GM18508 (cell line): Measurements from ENCODE around the gene CMA1.
"Not testable (repeated sequence)": the region's sequence is repeated elsewhere in the genome, so short reads cannot be mapped to it uniquely, and the experiment has no call there.

Experiments
- ATAC-seq: cut with Tn5 transposase; IDR thresholded peaks from one replicate; pipeline ENCODE4 v1.9.1; 2021; ENCODE audit warnings: moderate number of reproducible peaks; ENCODE audit not compliant: insufficient read depth, unreplicated experiment

Gene CMA1

GRCh38 chr14:24508155-24508840 is at the start of gene CMA1:
Gene CMA1 (minus strand): TSS chr14:24508265. CDS start chr14:24508235, 30 bp downstream.
- peak; percentile 76 for ATAC-seq

DNA sequence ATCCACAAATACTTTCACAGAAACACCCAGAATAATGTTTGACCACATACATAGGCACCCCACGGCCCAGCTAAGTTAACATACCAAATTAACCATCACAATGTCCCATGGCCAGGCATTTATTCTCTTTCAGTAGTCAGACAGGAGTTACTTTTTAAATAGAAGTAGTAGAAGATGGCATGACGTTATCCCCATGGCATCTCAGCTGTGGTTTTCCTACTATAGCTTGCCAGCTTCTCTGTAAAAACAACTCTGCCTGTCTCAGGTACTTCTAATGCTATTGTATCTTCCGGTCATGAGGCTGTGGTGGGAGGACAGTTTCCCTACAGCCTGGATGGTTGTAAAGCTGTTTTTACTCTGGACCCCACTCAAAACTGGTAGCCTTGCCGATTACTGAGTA is 48.7 kb upstream of the CMA1 start:
- no peak for ATAC-seq

DNA sequence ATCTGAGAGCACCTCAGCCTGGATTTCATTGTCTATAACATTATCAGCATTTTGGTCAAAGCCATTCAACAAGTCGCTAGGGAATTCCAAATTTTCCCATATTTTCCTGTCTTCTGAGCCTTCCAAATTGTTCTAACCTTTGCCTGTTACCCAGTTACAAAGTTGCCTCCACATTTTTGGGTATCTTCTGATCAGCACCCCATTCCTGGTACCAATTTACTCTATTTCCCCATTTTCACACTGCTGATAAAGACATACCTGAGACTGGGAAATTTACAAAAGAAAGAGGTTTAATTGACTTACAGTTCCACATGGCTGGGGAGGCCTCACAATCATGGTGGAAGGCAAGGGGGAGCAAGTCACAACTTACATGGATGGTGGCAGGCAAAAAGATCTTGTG is 41.0 kb upstream of the CMA1 start:
- ATAC-seq, result not testable (repeated sequence)

- no peak for ATAC-seq
These were observed 34.4 kb upstream of the CMA1 start for GRCh38 chr14:24542346-24542936.

- ATAC-seq, result no peak
These were observed 27.7 kb upstream of the CMA1 start for GRCh38 chr14:24535737-24536136.

- no peak for ATAC-seq
These were observed 26.2 kb upstream of the CMA1 start for GRCh38 chr14:24534286-24534685.

DNA sequence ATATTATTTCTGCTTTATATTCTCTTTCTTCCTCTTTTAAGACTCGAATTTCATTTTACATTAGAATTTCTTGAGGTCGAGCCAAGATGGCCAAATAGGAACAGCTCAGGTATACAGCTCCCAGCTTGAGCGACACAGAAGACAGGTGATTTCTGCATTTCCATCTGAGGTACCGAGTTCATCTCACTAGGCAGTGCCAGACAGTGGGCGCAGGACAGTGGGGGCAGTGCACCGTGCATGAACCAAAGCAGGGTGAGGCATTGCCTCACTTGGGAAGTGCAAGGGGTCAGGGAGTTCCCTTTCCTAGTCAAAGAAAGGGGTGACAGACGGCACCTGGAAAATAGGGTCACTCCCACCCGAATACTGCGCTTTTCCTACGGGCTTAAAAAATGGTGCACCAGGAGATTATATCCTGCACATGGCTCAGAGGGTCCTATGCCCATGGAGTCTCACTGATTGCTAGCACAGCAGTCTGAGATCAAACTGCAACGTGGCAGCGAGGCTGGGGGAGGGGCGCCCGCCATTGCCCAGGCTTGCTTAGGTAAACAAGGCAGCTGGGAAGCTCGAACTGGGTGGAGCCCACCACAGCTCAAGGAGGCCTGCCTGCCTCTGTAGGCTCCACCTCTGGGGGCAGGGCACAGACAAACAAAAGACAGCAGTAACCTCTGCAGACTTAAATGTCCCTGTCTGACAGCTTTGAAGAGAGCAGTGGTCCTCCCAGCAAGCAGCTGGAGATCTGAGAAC is 18.0 kb upstream of the CMA1 start:
- not testable (repeated sequence) for ATAC-seq

GRCh38 chr14:24518851-24519250 is 10.8 kb upstream of the CMA1 start:
- no peak for ATAC-seq

GRCh38 chr14:24514209-24514608 is 6.1 kb upstream of the CMA1 start:
- no peak for ATAC-seq

DNA sequence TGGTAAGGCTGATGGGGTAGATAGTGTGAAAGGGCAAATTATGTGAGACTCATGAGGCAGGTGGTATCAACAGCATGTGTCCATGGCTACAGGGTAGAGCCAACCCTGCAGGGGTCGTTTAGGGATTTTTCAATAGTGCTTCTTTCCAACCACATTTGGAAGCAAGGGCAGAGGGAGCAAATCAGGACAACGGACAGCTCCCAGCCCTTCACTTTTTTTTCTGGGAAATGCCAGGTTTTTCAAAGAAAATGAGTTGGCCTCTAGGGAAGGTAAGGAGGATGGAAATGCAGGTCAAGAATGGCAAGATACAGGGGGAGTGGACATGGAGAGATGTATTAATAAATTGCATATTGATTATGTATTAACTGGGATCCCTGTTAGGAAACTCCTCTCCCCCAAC is 4.9 kb upstream of the CMA1 start:
- no peak for ATAC-seq

- ATAC-seq, result no peak
These were observed 1.6 kb downstream of the CMA1 start for GRCh38 chr14:24506443-24506842.

DNA sequence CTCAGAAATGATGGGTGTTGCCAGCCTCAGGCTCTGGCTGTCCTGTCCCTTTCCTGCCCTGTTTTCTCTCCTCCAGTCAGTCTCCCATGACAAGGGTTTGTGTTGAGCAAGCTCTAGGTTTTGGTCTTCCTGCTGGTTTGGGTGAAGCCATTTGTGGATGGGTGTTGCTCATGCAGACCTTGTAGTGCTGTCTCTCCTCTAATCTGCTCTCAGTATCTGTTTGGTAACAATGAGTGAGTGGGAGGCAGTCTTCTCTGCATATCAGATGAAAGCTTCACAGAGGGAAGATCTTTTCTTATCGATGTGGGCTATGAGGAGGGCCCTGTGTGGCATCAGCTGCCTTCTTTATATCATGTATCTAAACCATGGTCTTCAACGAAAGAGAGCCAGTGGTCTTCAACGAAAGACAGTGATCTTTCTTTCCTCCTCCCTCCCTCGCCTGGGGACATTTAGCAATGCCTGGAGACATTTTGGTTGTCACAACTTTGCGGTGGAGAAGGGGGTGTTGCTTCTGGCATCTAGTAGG is 3.6 kb downstream of the CMA1 start:
- ATAC-seq, result no peak

DNA sequence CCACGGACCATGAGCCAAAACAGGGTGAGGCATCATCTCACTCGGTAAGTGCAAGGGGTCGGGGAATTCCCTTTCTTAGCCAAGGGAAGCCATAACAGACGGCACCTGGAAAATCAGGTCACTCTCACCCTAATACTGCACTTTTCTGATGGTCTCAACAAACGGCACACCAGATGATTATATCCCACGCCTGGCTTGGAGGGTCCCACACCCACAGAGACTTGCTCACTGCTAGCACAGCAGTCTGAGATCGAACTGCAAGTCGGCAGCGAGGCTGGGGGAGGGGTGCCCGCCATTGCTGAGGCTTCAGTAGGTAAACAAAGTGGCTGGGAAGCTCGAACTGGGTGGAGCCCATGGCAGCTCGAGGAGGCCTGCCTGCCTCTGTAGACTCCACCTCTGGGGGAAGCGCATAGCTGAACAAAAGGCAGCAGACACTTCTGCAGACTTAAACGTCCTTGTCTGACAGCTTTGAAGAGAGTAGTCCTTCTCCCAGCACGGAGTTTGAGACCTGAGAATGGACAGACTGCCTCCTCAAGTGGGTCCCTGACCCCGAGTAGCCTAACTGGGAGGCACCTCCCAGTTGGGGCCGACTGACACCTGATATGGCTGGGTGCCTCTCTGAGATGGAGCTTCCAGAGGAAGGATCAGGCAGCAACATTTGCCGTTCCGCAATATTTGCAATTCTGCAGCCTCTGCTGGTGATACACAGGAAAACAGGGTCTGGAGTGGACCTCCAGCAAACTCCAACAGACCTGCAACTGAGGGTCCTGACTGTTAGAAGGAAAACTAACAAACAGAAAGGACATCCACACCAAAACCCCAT is 16.3 kb downstream of the CMA1 start:
- ATAC-seq, result not testable (repeated sequence)

GRCh38 chr14:24483604-24484252 is 24.3 kb downstream of the CMA1 start:
- ATAC-seq, result no peak

GRCh38 chr14:24482699-24483303 is 25.3 kb downstream of the CMA1 start:
- ATAC-seq, result not testable (repeated sequence)

DNA sequence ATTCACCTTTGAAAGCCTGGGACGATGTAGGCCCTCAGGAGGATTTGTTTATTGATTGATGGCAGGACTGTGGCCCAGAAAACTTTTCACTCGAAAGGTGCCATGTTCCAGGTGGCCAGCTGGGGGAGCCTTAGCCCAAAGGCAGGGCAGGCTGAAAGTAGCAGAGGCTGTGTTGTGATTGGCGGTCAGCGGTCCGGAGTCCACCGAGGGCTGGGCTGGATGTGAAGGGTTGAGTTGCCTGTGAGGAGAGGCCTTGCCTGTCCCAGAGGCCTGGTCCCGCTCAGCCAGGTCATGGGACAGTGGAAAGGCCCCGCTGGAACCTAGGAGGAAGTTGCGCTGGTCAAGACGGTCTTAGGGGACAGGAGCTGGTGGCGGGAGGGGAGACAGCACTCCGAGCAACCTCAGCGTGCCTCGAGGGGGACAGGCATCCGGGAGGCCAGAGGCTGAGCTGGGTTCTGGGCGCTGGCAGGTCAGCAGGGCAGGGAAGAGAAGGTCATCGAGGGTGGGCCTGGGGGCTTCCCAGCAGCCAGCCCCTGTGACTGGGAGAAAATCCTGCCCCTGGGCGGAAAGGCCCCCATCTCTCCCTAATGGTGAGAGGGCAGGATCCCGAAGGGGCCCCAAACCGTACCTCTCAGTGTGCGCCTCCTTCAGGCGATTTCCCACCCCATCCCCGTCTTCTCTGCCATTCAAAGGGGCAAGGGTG is 26.3 kb downstream of the CMA1 start:
- ATAC-seq, result peak; percentile 56

- ATAC-seq, result not testable (repeated sequence)
These were observed 28.1 kb downstream of the CMA1 start for GRCh38 chr14:24479999-24480398.

DNA sequence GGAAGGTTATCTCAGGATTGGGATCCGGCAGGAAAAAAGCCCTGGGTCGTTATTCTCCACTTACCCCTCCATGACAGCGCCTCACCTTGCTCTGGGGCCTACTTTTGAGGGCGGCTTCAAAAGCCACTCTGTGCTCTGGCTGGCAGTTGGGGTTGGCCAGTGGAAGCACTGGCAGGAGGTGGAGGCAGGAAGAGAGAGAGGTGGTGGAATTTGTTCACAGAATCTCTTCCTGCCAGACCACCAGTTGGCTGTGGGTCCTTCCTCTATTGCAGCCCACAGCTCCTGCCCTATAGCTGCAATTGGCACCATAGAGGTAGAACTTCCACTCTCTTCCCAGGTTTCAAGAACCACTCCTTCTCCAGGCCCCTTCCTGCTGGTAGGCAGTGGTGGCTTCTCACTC is 32.8 kb downstream of the CMA1 start:
- ATAC-seq, result no peak

- no peak for ATAC-seq
These were observed 34.9 kb downstream of the CMA1 start for GRCh38 chr14:24473211-24473610.
